OCI-LY3 (cell line): Measurements from ENCODE around the gene CAT.

Experiments used
- H2AFZ ChIP-seq: fragments of 200-600, 300-600 bp; shearing (Covaris generic); 2 replicates; pipeline ENCODE4 v1.6.0; 2014; ENCODE audit warnings: antibody characterized with exemption, low read depth, low read length
- H3K27ac ChIP-seq: fragments of 200-600, 300-600 bp; sonication (generic); 2 replicates; pipeline ENCODE4 v1.5.1; 2014; ENCODE audit warnings: mild to moderate bottlenecking, low read length, moderate library complexity, mixed read lengths
- H3K27me3 ChIP-seq: fragments of 200-600, 300-600 bp; sonication (generic); 2 replicates; pipeline ENCODE4 v1.6.1; 2014; ENCODE audit warnings: low read depth, low read length, mixed read lengths
- H3K36me3 ChIP-seq: fragments of 200-600, 300-600 bp; sonication (generic); replicated peaks from 2 replicates; pipeline ENCODE3; 2014; ENCODE audit warnings: low read depth, low read length, mixed read lengths
- H3K4me1 ChIP-seq: fragments of 300-600, 200-600 bp; sonication (generic); 2 replicates; pipeline ENCODE4 v1.6.1; 2014; ENCODE audit warnings: low read length, mixed read lengths
- H3K4me2 ChIP-seq: fragments of 200-600, 300-600 bp; sonication (generic); 2 replicates; pipeline ENCODE4 v1.6.1; 2014; ENCODE audit warnings: low read length, mixed read lengths
- H3K4me3 ChIP-seq: fragments of 300-600, 200-600 bp; sonication (generic); 2 replicates; pipeline ENCODE4 v1.5.1; 2014; ENCODE audit warnings: antibody characterized with exemption, mild to moderate bottlenecking, low read length, moderate library complexity
- H3K79me2 ChIP-seq: fragments of 300-600, 200-600 bp; shearing (Covaris generic); 2 replicates; pipeline ENCODE4 v1.6.1; 2014; ENCODE audit warnings: mild to moderate bottlenecking, low read length, mixed read lengths
- H3K9ac ChIP-seq: fragments of 300-600, 200-600 bp; shearing (Covaris generic); 2 replicates; pipeline ENCODE4 v1.6.0; 2014; ENCODE audit warnings: mild to moderate bottlenecking, low read length, moderate library complexity
- H3K9me3 ChIP-seq: fragments of 200-600, 300-600 bp; shearing (Covaris generic); 2 replicates; pipeline ENCODE4 v1.6.1; 2014; ENCODE audit warnings: low read length, mixed read lengths; ENCODE audit not compliant: insufficient read depth
- H4K20me1 ChIP-seq: fragments of 200-600, 300-600 bp; sonication (generic); 2 replicates; pipeline ENCODE4 v1.6.1; 2016; ENCODE audit warnings: low read length, mixed read lengths; ENCODE audit not compliant: insufficient read depth
- CTCF ChIP-seq: fragments of 200-600, 300-600 bp; sonication (generic); IDR thresholded peaks from 2 replicates; pipeline ENCODE4 v1.5.1; 2014; ENCODE audit warnings: antibody characterized with exemption, low read length, low read depth
- EZH2phosphoT487 ChIP-seq: fragments of 200-600 bp; shearing (Covaris generic); IDR thresholded peaks from 2 replicates; pipeline ENCODE4 v1.6.1; 2018; ENCODE audit warnings: antibody characterized with exemption, mixed run types, low read depth

The CAT gene

GRCh38 chr11:34449013-34449412 is 10.3 kb downstream of the CAT start:
- no peak overlapping the region for H3K4me2 ChIP-seq
- TF ChIP-seq CTCF (no peak), EZH2phosphoT487 (no peak)
- no peak overlapping the region for H2AFZ ChIP-seq
- no peak overlapping the region for H3K27ac ChIP-seq
- peaks cover 32% of the 10 kb centered on the region for H3K36me3 ChIP-seq
- H3K9me3 ChIP-seq, result no peaks in the 10 kb centered on the region
- peaks cover 10% of the 10 kb centered on the region for H3K4me1 ChIP-seq
- H3K4me3 ChIP-seq, result no peak overlapping the region
- H3K27me3 ChIP-seq, result no peaks in the 10 kb centered on the region
- no peak overlapping the region for H3K9ac ChIP-seq
- peaks cover 10% of the 10 kb centered on the region for H3K79me2 ChIP-seq
- peaks cover 6% of the 10 kb centered on the region; the same call in 1 of the 2 replicates for H4K20me1 ChIP-seq

GRCh38 chr11:34451053-34451452 is 12.3 kb downstream of the CAT start:
- Histone ChIP-seq H2AFZ (no peak overlapping the region), H3K9me3 (no peaks in the 10 kb centered on the region), H3K79me2 (peaks cover 4% of the 10 kb centered on the region; the same call in 1 of the 2 replicates), H3K4me2 (no peak overlapping the region), H3K27ac (no peak overlapping the region), H3K9ac (no peak overlapping the region), H3K4me1 (peaks cover under 1% of the 10 kb centered on the region), H3K27me3 (no peaks in the 10 kb centered on the region), H3K4me3 (no peak overlapping the region), H3K36me3 (peaks cover 44% of the 10 kb centered on the region), H4K20me1 (peaks cover 5% of the 10 kb centered on the region; the same call in 1 of the 2 replicates)
- TF ChIP-seq CTCF (no peak), EZH2phosphoT487 (no peak)

- H3K36me3 ChIP-seq, result peaks cover 65% of the 10 kb centered on the region
- H4K20me1 ChIP-seq, result no peaks in the 10 kb centered on the region; the same call in 1 of the 2 replicates
- no peaks in the 10 kb centered on the region for H3K27me3 ChIP-seq
- H3K79me2 ChIP-seq, result no peaks in the 10 kb centered on the region
- H2AFZ ChIP-seq, result no peak overlapping the region
- no peaks in the 10 kb centered on the region for H3K4me1 ChIP-seq
- no peak overlapping the region for H3K27ac ChIP-seq
- H3K4me3 ChIP-seq, result no peak overlapping the region
- no peak for TF ChIP-seq CTCF
- TF ChIP-seq EZH2phosphoT487, result no peak
- no peaks in the 10 kb centered on the region for H3K9me3 ChIP-seq
- H3K4me2 ChIP-seq, result no peak overlapping the region
- no peak overlapping the region for H3K9ac ChIP-seq
Observed at GRCh38 chr11:34454308-34455032, 15.7 kb downstream of the CAT start.

GRCh38 chr11:34457607-34458006 is 18.9 kb downstream of the CAT start:
- H3K9ac ChIP-seq, result no peak overlapping the region
- H3K4me3 ChIP-seq, result no peak overlapping the region
- peaks cover 59% of the 10 kb centered on the region for H3K36me3 ChIP-seq
- no peak overlapping the region for H2AFZ ChIP-seq
- TF ChIP-seq CTCF (no peak), EZH2phosphoT487 (no peak)
- no peak overlapping the region for H3K4me2 ChIP-seq
- no peaks in the 10 kb centered on the region for H3K27me3 ChIP-seq
- no peak overlapping the region for H3K27ac ChIP-seq
- H3K9me3 ChIP-seq, result no peaks in the 10 kb centered on the region
- no peaks in the 10 kb centered on the region for H3K4me1 ChIP-seq
- H4K20me1 ChIP-seq, result no peaks in the 10 kb centered on the region; the same call in 1 of the 2 replicates
- H3K79me2 ChIP-seq, result no peaks in the 10 kb centered on the region
